GM19452 (cell line): Measurements from ENCODE around the gene RELT.

ENCODE experiments used
- ATAC-seq: cut with Tn5 transposase; IDR thresholded peaks from one replicate; pipeline ENCODE4 v1.9.1; 2021; ENCODE audit not compliant: unreplicated experiment

RELT gene

GRCh38 chr11:73401924-73402833 lies 26.0 kb downstream of the RELT start:
- ATAC-seq = no peak

GRCh38 chr11:73402834-73403185 lies 26.6 kb downstream of the RELT start:
- ATAC-seq = no peak

GRCh38 chr11:73403541-73403940 lies 27.3 kb downstream of the RELT start:
- no peak for ATAC-seq

- ATAC-seq = no peak
Measured at GRCh38 chr11:73404048-73404447, 27.8 kb downstream of the RELT start.

GRCh38 chr11:73404506-73405145 lies 28.4 kb downstream of the RELT start:
- no peak for ATAC-seq

DNA sequence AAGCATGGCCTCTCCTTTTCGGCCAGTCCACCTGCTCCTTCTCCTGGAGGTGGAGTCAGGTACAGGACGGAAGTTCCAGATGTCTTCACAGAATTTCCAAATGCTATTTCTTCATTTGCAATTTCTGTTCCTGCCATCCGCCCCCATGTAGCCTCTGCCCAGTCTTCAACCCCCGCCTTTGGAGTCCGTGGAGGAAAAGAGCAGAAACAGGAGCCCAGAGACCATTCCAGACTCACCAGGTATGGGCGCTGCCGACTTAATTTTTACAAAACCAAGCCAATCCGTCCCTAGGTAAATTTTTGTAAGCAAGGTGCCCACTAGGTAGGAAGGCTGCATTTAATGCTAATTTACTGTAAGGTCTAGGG lies 28.9 kb downstream of the RELT start:
- ATAC-seq = no peak

GRCh38 chr11:73406131-73406530 lies 29.9 kb downstream of the RELT start:
- no peak for ATAC-seq

DNA sequence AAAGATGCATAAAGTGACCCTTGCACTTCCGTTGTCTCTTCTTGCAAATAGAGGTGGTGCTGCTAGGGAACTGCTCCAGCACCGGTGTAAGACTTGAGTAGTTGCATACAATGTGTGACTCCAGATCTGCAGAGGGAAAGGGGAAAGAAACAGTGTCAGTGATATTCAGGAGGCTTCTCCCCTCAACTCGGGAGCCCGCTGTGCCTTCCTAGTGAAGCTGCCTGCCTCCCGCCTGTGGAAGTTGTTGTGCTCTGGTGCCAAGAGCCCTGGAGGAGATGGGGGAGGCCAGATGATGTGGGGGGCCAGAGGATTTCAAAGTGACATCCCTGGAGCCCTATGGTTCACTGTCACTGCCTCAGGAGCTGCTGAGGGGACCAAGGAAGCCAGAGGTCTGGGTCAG lies 30.4 kb downstream of the RELT start:
- ATAC-seq = no peak

- ATAC-seq = no peak
Measured at GRCh38 chr11:73409431-73409830, 33.2 kb downstream of the RELT start.

DNA sequence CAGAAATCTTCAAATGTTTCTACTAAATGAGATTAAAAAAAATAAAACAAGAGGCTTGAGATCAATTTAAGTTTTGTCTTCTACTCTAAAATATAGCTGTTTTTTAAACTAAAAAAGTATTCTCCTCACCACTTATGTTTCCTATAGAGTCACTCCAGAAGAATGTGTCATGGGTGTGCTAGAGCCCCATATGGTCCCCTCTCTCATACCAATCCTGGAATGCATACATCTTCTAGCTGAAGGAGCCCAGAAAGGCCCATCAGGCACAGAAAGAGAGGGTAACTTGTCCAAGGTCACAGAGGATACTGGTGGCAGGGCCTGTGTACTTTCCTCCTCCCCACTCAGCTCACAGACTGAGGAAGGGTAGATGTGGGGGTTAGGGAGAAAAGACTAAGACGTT lies 34.4 kb downstream of the RELT start:
- no peak for ATAC-seq

DNA sequence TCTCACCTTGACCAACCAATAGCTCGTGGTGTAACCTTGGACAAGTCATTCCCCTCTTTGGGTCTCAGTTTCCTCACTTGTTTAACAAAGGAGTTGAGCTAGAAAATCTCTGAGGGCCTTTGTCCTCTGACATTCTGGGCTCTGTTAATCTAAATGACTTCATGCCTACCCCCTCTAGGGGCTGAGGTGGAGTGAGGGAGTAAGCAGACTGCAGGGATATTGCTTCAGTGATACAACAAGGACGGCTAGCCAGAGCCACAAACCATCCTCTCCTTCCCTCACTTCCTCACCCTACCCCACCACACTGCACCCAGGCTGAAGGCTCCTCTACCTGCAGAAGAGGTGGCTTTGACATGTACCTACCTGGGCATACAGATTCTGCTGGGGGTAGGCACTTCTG lies 34.8 kb downstream of the RELT start:
- no peak for ATAC-seq

DNA sequence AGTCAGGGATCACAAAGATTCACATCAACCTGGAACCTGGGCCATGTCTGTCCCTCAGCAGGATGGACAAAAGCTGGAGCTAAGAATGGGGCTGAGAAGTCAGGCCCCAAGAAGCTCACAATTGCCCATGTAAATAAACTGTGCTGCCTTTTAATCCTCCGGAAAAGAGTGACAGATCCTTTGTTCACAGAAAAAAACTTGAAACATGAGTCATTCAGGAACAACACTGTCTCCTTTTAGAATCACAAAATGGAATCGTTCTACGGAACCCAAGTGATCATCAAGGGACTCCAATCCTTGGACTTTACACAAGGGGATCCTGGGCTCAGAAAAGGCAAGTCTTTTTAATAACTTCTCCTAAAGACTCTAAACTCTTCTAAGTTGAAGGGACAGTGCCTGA lies 36.1 kb downstream of the RELT start:
- ATAC-seq = no peak

GRCh38 chr11:73413256-73413655 lies 37.1 kb downstream of the RELT start:
- no peak for ATAC-seq

GRCh38 chr11:73414977-73415651 lies 38.9 kb downstream of the RELT start:
- no peak for ATAC-seq

DNA sequence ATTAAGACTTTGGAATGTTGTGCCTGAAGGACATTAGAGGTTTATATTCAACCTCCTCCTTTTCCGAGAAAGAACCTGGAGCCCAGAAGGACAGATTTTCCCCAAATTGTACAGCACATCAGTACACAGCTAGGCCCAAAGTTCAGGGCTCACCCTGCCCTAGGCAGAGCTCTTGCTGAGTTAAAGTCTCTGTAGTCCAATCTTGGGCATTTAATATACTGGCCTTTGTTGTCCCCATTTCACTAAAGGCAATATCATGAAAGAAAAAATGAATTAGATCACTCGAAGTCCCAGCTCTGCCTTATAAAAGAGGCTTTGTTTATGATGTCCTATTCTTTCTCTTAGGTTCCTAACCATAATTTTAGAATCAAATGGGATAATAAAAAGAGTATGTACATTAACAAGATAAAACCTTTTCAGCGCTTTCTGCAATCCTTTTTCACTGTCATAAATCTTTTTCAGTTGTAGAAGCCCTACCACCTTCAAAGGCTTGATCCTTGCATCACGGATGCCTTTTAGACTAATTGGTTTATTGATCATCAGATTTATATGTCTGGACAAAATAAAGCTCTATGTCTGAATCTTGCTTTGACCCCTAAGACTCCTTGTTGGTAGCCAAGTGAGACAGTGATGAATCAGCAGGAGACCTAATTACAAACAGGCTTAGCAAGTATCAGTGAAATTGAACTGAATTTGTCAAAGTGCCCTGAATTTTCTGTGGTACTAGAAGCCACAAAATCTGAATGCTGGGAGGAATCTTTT lies 39.8 kb downstream of the RELT start:
- no peak for ATAC-seq

DNA sequence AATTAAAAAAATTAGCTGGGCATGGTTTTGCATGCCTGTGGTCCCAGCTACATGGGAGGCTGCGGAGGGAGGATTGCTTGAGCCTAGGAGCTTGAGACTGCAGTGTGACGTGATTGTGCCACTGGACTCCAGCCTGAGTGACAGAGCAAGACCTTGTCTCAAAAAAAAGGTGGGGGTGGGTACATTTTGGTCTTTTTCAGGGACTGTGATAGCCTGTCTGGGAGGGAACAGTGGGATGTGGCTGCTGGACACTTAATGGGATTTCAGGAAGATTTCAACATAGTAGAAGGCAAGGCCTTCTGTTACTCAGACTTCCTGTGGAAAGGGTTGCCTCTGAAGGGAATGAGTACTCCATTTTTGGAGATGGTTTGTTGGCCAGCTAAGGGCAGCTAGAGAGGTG lies 40.6 kb downstream of the RELT start:
- no peak for ATAC-seq

DNA sequence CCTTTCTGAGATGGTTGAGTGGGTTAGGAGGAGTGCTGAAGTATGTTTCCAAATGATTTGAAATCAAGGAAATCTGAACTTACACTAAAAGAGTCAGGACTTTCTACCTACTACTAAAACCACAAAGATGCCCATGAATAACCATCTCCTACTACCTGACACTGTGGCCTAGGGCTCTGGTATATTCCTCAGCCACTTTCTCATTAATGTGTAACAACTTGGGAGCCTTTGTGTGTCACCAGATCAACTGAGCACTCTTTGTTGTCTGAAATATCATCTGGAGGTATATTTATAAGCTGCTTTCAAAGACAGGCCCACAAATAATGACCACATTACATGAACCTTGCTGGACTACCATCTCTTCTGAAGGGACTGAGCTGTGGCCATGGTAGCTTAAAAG lies 43.9 kb downstream of the RELT start:
- ATAC-seq = no peak

DNA sequence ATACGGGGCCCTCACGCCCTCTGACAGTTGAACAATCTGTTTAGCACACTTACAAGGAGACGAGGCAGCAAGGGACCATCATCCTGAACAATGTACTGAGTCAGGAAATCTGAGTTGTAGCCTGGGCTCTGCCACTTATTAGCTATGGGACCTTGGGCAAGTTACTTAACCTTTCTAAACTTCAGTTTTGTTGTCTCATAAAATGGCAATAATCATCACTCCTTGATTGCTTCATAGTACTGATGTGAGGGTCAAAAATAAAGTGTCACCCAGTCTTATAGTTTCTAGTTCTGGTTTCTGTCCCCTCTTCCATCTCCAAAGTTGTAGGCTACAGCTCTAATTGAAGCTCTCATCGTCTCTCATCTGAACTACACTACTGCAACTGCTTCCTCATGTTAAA lies 46.7 kb downstream of the RELT start:
- no peak for ATAC-seq

DNA sequence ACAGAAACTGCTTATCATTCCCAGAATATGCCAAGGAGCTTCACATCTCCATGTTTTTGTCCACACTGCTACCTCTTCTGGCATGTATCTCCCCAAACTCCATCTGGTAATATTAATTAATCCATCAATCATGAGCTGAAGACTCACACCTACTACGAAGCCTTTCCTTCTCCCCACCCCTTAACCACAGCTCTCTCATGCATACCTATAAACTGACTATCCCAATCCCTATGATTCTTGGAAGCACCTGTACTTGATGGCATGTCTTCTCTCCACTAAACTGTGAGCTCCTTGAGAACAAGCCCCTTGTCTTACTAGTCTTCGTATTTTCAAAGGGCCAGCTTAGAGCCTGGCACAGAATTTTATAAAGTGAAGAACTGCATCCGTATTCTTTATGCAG lies 47.3 kb downstream of the RELT start:
- ATAC-seq = no peak

GRCh38 chr11:73425108-73425507 lies 48.9 kb downstream of the RELT start:
- ATAC-seq = no peak

DNA sequence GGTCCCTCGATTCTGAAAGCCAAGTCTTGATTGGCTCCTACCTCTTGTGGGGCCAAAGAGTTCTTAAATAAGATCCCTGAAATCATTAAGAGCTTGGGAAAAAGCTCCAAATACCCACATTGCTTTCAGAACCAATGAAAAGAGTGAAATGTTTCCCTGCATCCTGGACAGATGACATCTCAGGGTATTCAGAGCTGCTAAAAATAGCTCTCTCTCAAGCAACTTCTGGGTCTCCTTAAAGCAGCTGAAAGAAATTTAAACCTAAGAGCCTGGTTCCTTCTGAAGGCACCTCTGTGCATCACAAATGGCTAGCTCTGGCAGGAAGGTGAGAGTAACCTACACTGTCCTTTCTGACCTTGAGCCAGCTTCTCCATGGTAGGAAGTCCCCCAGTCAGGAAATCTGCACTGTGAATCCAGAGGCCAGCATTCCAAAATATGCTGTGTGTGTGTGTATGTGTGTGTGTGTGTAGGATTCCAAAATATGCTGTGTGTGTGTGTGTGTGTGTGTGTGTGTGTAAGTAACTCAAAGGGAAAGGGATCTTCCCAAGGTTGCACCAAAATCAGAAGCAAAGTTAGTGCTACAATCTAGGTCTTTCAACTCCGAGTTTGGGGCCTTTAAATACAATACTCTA lies 50.1 kb downstream of the RELT start:
- no peak for ATAC-seq
